GM21723 (cell line): ENCODE measurements around the gene TMEM108.

ENCODE experiments used
- ATAC-seq: cut with Tn5 transposase; IDR thresholded peaks from one replicate; pipeline ENCODE4 v1.9.1; 2021; ENCODE audit warnings: mild to moderate bottlenecking, moderate library complexity; ENCODE audit not compliant: unreplicated experiment

TMEM108 gene

GRCh38 chr3:133270631-133271030 lies 232.4 kb downstream of the TMEM108 start:
- no peak for ATAC-seq

DNA sequence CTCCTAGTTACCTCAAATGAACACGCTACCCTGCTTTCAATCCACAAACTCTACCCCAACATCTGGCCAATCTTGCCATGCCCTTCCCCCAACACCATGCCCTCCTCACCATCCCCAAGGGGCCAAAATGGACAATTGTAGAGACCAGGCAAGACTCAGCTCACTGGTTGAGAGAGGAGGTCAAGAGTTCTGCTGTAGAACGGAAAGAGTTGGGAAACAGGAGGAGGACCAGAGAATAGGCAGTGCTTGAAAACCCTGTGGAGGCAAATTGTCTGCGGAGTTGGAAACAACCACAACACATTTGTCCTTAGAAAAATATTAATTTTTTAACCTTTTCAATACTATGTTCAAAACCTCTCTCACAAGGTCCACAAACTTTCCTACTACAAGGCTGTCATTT lies 232.9 kb downstream of the TMEM108 start:
- no peak for ATAC-seq

- ATAC-seq: no peak
Observed at GRCh38 chr3:133271539-133271938, 233.3 kb downstream of the TMEM108 start.

- no peak for ATAC-seq
Observed at GRCh38 chr3:133273346-133273745, 235.2 kb downstream of the TMEM108 start.

GRCh38 chr3:133274477-133274876 lies 236.3 kb downstream of the TMEM108 start:
- ATAC-seq: no peak

DNA sequence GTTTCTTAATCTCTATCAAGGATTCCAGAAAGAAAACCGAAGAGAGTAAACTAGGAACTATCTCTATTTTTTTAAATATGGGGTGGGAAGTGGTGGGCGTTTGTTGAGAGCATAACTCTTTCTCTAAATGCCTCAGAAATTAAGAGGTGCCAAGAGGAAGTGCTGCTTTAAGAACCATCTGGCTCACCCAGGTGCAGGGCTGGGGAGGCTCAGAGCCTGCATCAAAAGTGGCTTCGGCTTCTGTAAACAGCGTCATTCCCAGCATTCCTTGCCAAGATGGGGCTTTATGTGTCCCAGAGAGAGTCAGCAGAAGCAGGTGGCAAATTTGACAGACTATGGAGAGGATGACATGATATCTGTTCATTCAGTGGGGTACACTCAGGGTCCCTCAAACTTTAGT lies 238.4 kb downstream of the TMEM108 start:
- ATAC-seq: no peak

DNA sequence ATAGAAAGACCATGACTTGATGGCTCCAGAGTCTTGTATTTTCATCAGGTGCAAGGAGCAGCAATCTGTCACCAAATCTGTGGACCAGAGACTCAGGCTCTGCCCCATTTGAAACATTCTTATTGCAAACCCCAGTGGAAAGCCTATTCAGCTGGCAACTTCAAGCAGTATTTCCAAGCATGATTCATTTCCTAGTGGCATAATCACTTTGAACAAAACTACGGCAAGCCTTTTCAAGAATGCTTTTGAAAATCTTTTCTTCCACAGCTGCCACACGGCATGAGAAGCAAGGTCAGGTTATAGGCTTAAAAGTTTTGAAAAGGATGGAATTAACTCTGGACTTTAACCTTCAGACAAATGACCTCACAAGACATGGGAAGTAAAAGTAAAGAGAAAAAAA lies 239.6 kb downstream of the TMEM108 start:
- no peak for ATAC-seq

DNA sequence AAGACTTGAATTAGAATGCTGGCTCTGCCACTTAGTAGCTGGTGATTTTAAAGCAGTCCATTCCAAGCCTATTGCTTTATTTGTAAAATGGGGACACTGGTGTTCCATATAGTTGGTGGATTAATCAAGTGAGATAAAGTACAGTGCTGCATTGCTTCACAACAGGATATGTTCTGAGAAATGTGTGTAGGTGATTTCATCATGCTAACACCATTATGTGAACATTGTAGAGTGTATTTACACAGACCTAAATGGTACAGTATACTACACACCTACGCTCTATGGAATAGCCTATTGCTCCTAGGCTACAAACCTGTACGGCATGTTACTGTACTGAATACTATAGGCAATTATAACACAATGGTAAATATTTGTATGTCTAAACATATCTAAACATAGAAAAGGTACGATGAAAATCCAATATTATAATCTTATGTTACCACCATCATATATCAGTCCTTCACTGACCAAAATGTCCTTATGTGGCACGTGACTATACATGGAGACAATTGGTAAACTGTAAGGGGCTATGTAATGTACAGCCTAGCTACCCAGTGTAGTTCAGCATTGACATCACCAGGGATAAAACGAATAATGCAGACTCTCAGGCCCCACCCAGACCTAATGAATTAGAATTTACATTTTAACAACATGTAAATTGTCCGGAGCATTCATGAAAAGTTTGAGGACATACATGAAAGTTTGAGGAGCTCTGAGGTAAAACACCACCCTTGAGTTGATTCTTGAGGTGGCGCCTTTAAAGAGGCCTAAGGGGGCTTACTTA lies 240.3 kb downstream of the TMEM108 start:
- ATAC-seq: no peak

DNA sequence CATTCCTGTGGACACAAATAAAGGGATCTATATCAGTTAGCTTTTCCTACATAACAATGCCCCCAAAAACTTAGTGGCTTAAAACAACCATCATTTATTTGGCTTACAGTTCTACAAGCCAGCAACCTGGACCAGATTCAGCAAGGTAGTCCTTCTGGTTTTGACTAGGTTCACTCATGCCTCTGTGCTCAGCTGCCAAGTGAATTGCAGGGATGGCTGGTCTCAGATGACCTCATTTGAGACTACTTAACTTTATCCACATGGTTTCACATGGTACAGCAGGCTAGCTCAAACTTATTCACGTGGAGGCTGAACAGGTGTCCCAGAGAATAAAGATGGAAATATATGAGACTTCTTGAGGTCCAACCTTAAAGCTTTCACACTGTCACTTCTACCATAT lies 242.4 kb downstream of the TMEM108 start:
- no peak for ATAC-seq

DNA sequence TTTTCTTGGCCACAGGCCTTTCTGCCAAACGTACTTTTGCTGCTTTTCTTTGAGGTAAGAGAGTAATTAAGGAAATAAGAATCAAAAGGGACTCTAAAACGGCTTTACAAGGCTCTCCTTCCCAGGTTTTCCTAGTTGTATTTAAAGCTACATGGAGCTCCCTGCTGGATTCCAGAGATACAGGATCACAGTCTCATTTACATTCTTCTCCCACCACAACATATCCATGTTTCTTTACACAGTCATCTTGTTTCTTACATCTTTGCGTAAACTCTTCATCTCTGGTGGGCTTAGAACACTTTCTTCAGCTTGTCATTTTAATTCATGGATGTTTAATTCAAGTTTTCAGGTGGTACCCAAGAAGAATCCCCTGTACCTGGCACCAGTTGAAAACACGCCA lies 244.0 kb downstream of the TMEM108 start:
- ATAC-seq: no peak

- no peak for ATAC-seq
Observed at GRCh38 chr3:133283958-133284807, 246.0 kb downstream of the TMEM108 start.

GRCh38 chr3:133289322-133289721 lies 251.1 kb downstream of the TMEM108 start:
- ATAC-seq: no peak

- ATAC-seq: no peak
Observed at GRCh38 chr3:133292296-133292695, 254.1 kb downstream of the TMEM108 start.

DNA sequence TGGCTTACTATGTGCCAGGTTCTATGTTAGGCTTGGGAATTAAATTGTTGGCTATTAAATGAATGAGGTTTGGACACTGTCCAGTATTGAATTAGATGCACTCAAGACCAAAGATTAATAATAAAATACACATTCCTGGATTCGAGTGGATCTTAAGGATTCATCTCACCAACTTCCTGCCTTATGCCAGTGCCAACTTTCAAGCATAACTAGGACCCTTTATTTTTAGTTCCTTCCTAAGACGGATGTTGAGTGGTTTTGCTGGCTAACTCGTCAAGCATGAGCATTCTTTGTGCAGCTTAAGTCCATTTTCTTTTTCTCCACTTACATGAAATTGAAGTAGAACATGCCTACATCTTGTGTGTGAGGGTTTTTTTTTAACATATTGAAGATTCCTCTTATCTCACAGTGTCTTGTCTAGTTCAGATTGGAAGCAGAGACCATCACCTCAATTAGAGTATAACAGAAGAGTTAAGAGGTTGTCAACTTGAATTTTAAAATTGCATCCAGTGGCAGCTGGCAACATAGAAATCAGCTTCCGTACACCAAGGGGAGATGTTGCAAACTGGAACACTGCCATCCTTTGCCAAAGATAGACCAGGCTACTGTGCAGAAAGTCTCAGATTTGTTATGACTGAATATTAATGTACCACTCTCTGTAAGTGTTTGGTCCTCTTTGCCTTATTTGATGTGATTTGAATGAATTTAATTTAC lies 255.4 kb downstream of the TMEM108 start:
- ATAC-seq: no peak

- no peak for ATAC-seq
Observed at GRCh38 chr3:133294253-133294652, 256.1 kb downstream of the TMEM108 start.

GRCh38 chr3:133295199-133295901 lies 257.2 kb downstream of the TMEM108 start:
- ATAC-seq: no peak

- no peak for ATAC-seq
Observed at GRCh38 chr3:133295944-133296917, 258.0 kb downstream of the TMEM108 start.

GRCh38 chr3:133296981-133297380 lies 258.8 kb downstream of the TMEM108 start:
- no peak for ATAC-seq

DNA sequence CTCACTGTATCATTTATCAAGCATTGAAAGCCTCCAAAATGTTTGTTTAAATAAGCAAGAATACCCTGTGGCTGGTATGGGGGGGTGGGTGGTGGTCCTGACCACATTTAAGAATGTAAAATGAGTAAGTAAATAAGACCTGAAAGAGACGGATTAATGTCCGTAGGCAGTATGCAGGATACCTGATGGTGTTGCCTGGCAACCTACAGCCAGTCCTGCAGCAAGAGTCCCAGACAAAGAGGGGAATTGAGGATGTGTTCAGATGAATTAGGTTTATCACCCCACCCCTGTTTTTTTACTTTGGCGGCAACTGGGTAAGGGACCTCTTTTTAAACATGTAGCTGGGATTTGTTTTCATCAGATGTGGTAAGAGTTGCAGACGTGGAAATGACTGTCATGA lies 261.9 kb downstream of the TMEM108 start:
- no peak for ATAC-seq

- ATAC-seq: no peak
Observed at GRCh38 chr3:133301194-133301593, 263.0 kb downstream of the TMEM108 start.
